CD4-positive, alpha-beta T cell treated with Interleukin-6 at 100 ng/mL for 8 hours (primary cell): Measurements from ENCODE around the gene STRN4.
"Not testable (repeated sequence)": the region's sequence is repeated elsewhere in the genome, so short reads cannot be mapped to it uniquely, and the experiment has no call there.

Experiments
- DNase-seq: peaks from one replicate; pipeline ENCODE4 v3.0.0-alpha.2; 2020; ENCODE audit warnings: mixed read lengths, low spot score

Gene STRN4

GRCh38 chr19:46713781-46714443 lies 32.3 kb downstream of the STRN4 start:
- peak; percentile 83 for DNase-seq

GRCh38 chr19:46712768-46713338 lies 33.4 kb downstream of the STRN4 start:
- DNase-seq = not testable (repeated sequence)

GRCh38 chr19:46710687-46711086 lies 35.6 kb downstream of the STRN4 start:
- no peak for DNase-seq

- peak; percentile 77 for DNase-seq
Observed at GRCh38 chr19:46704379-46705076, 41.7 kb downstream of the STRN4 start.

GRCh38 chr19:46700704-46701103 lies 45.5 kb downstream of the STRN4 start:
- no peak for DNase-seq

- no peak for DNase-seq
Observed at GRCh38 chr19:46698395-46699321, 47.6 kb downstream of the STRN4 start.

GRCh38 chr19:46697204-46697960 lies 48.9 kb downstream of the STRN4 start:
- DNase-seq = no peak

GRCh38 chr19:46696866-46697203 lies 49.4 kb downstream of the STRN4 start:
- DNase-seq = no peak

- DNase-seq = no peak
Observed at GRCh38 chr19:46696052-46696451, 50.2 kb downstream of the STRN4 start.

- DNase-seq = no peak
Observed at GRCh38 chr19:46693760-46694159, 52.5 kb downstream of the STRN4 start.

- DNase-seq = no peak
Observed at GRCh38 chr19:46692918-46693722, 53.1 kb downstream of the STRN4 start.

GRCh38 chr19:46691948-46692347 lies 54.3 kb downstream of the STRN4 start:
- no peak for DNase-seq

GRCh38 chr19:46691104-46691503 lies 55.1 kb downstream of the STRN4 start:
- no peak for DNase-seq

- no peak for DNase-seq
Observed at GRCh38 chr19:46689358-46689757, 56.9 kb downstream of the STRN4 start.

GRCh38 chr19:46687438-46688145 lies 58.7 kb downstream of the STRN4 start:
- DNase-seq = no peak

GRCh38 chr19:46685189-46685588 lies 61.1 kb downstream of the STRN4 start:
- no peak for DNase-seq

- peak; percentile 20 for DNase-seq
Observed at GRCh38 chr19:46678110-46678732, 68.0 kb downstream of the STRN4 start.

GRCh38 chr19:46674416-46675178 lies 71.7 kb downstream of the STRN4 start:
- no peak for DNase-seq

GRCh38 chr19:46670813-46671212 lies 75.4 kb downstream of the STRN4 start:
- no peak for DNase-seq
